ENCODE measurements around the gene CDH23.

- TF ChIP-seq CTCF (IDR thresholded peaks at IDR 0.05; ENCODE audit: poor library complexity), result no peak
- TF ChIP-seq EZH2 (IDR thresholded peaks at IDR 0.05; ENCODE audit: borderline replicate concordance), result no peak
Measured at GRCh38 chr10:71358277-71358676, 38.4 kb upstream of the CDH23 start.
